Osteoblast (primary cell): ENCODE measurements around the gene AS3MT. TPM values are rescaled to one million over a fixed set of nuclear protein-coding genes. Genes with fewer than 3 reads are reported as not detected.

ENCODE experiments used
- DNase-seq: peaks from one replicate; pipeline ENCODE4 v3.0.0; 2011; ENCODE audit warnings: low spot score, mixed read lengths; ENCODE audit not compliant: insufficient read length; ENCODE audit errors: missing footprints
- H2AFZ ChIP-seq: 2 replicates; pipeline ENCODE4 v1.6.0; 2011; ENCODE audit warnings: mild to moderate bottlenecking, low read length
- H3K27ac ChIP-seq: 2 replicates; pipeline ENCODE4 v1.5.1; 2011; ENCODE audit warnings: mild to moderate bottlenecking, low read depth, low read length, moderate library complexity
- H3K27me3 ChIP-seq: 2 replicates; pipeline ENCODE4 v1.6.0; 2012; ENCODE audit warnings: mild to moderate bottlenecking, control low read depth, inconsistent platforms, low read length, moderate library complexity; ENCODE audit not compliant: insufficient read depth
- H3K36me3 ChIP-seq: 2 replicates; pipeline ENCODE4 v1.5.1; 2011; ENCODE audit warnings: mild to moderate bottlenecking, low read length, control low read depth, moderate library complexity; ENCODE audit not compliant: insufficient read depth
- H3K4me1 ChIP-seq: 2 replicates; pipeline ENCODE4 v1.5.1; 2011; ENCODE audit warnings: mild to moderate bottlenecking, low read length, control low read depth, moderate library complexity; ENCODE audit not compliant: insufficient read depth
- H3K4me2 ChIP-seq: 2 replicates; pipeline ENCODE4 v1.6.0; 2011; ENCODE audit warnings: mild to moderate bottlenecking, low read length; ENCODE audit not compliant: insufficient read depth
- H3K4me3 ChIP-seq: fragments of 200-600 bp; sonication (generic); 3 replicates; pipeline ENCODE4 v1.5.1; 2012; ENCODE audit warnings: mild to moderate bottlenecking, low read length, inconsistent platforms; ENCODE audit not compliant: insufficient read depth
- H3K79me2 ChIP-seq: 2 replicates; pipeline ENCODE4 v1.6.0; 2012; ENCODE audit warnings: mild to moderate bottlenecking, low read length, control low read depth, inconsistent platforms; ENCODE audit not compliant: insufficient read depth
- H3K9me3 ChIP-seq: 2 replicates; pipeline ENCODE4 v1.5.1; 2011; ENCODE audit warnings: low read depth, low read length, control low read depth
- H4K20me1 ChIP-seq: 2 replicates; pipeline ENCODE4 v1.6.0; 2012; ENCODE audit warnings: mild to moderate bottlenecking, low read length, control low read depth; ENCODE audit not compliant: insufficient read depth
- small RNA-seq: library from RNA; depleted of rRNA; stranded (forward); fragments of <200 nt; gene quantifications from one replicate; pipeline ENCODE3, GENCODE V24; 2012
- total RNA-seq: library from RNA; depleted of rRNA; stranded (reverse); fragments of >200 nt; gene quantifications from 2 replicates; pipeline ENCODE4 v1.2.3, GENCODE V29; 2012
- TF ChIP-seq, protein P1 (sequence below): IDR thresholded peaks from 2 replicates; pipeline ENCODE4 v1.5.1; 2011; ENCODE audit warnings: mild to moderate bottlenecking, low read depth, low read length, moderate library complexity; ENCODE audit errors: extremely low read depth

AS3MT gene
- total RNA-seq, 1 donor = 6.2 TPM

GRCh38 chr10:102948786-102949185, 79.5 kb downstream of the AS3MT start:
- Histone ChIP-seq H2AFZ (no peak overlapping the region), H3K4me3 (no peak overlapping the region), H3K27ac (no peak overlapping the region), H3K9me3 (no peaks in the 10 kb centered on the region), H3K4me1 (no peaks in the 10 kb centered on the region), H3K27me3 (no peaks in the 10 kb centered on the region), H3K79me2 (no peaks in the 10 kb centered on the region), H3K36me3 (no peaks in the 10 kb centered on the region), H4K20me1 (no peaks in the 10 kb centered on the region), H3K4me2 (no peak overlapping the region)
- no peak for DNase-seq
- TF ChIP-seq, protein P1, sequence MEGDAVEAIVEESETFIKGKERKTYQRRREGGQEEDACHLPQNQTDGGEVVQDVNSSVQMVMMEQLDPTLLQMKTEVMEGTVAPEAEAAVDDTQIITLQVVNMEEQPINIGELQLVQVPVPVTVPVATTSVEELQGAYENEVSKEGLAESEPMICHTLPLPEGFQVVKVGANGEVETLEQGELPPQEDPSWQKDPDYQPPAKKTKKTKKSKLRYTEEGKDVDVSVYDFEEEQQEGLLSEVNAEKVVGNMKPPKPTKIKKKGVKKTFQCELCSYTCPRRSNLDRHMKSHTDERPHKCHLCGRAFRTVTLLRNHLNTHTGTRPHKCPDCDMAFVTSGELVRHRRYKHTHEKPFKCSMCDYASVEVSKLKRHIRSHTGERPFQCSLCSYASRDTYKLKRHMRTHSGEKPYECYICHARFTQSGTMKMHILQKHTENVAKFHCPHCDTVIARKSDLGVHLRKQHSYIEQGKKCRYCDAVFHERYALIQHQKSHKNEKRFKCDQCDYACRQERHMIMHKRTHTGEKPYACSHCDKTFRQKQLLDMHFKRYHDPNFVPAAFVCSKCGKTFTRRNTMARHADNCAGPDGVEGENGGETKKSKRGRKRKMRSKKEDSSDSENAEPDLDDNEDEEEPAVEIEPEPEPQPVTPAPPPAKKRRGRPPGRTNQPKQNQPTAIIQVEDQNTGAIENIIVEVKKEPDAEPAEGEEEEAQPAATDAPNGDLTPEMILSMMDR = no peak

DNA sequence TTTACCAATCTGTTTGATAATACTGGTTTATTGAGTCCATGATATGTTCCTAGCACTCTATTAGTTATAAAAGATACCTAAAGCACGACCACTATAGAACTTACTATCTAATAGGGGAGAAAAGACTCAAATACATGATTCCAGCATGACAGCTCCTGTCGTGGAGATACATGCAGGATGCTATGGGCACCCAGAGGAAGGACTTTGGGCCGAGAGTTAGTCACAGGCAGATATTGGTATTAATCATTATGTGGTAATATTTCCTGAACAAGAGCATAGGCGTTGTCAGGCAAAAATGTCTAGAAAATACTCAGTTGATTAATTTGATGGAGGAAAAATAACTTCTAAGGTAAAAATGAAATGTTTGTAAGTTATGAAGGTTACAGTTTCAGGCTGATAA, 80.6 kb downstream of the AS3MT start:
- no peak overlapping the region for H2AFZ ChIP-seq
- no peaks in the 10 kb centered on the region for H3K27me3 ChIP-seq
- no peak overlapping the region for H3K27ac ChIP-seq
- no peaks in the 10 kb centered on the region for H3K79me2 ChIP-seq
- H3K36me3 ChIP-seq = no peaks in the 10 kb centered on the region
- no peaks in the 10 kb centered on the region for H3K4me1 ChIP-seq
- no peak for DNase-seq
- H3K9me3 ChIP-seq = no peaks in the 10 kb centered on the region
- no peak overlapping the region for H3K4me2 ChIP-seq
- TF ChIP-seq, protein P1 = no peak
- H3K4me3 ChIP-seq = no peak overlapping the region
- H4K20me1 ChIP-seq = no peaks in the 10 kb centered on the region

DNA sequence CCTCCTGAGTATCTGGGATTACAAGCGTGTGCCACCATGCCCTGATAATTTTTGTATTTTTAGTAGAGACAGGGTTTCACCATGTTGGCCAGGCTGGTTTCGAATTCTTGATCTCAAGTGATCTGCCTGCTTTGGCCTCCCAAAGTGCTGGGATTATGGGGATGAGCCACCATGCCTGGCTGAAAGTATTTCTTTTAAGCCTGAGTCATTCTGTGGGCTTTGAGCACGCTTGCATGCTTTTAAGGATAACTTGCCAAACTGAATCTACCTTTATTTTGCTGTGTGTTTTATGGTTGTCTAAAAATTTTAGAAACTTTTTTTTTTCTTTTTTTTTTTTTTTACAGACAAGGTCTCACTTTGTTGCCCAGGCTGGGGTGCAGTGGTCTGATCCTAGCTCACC, 82.0 kb downstream of the AS3MT start:
- Histone ChIP-seq H3K4me3 (no peak overlapping the region), H3K27ac (no peak overlapping the region), H3K4me1 (no peaks in the 10 kb centered on the region), H3K79me2 (no peaks in the 10 kb centered on the region), H3K4me2 (no peak overlapping the region), H2AFZ (no peak overlapping the region), H3K27me3 (no peaks in the 10 kb centered on the region), H4K20me1 (no peaks in the 10 kb centered on the region), H3K36me3 (no peaks in the 10 kb centered on the region), H3K9me3 (no peaks in the 10 kb centered on the region)
- no peak for DNase-seq
- TF ChIP-seq, protein P1 = no peak

Small RNA genes lying within 50 kb of the gene (small RNA-seq; reads per million reads assigned to genes)
- gene AS3MT = not detected
- gene RF00026 = not detected

Other genes starting within 250 kb of the AS3MT start
- 107 and 126 TPM in 2 replicates for gene TRIM8, start 225.0 kb upstream of the AS3MT start, total RNA-seq
- gene ARL3, start 155.1 kb upstream of the AS3MT start, total RNA-seq = 5.3 and 5.8 TPM in 2 replicates
- 2.9 and 3.6 TPM in 2 replicates for gene SFXN2, start 154.8 kb upstream of the AS3MT start, total RNA-seq
- 76.4 and 85.5 TPM in 2 replicates for gene WBP1L, start 125.5 kb upstream of the AS3MT start, total RNA-seq
- under 0.01 TPM in 1 of 2 replicates, not detected in the other for gene CYP17A1, start 32.1 kb upstream of the AS3MT start, total RNA-seq
- gene BORCS7, start 15.2 kb upstream of the AS3MT start, total RNA-seq = 29.3 and 34.5 TPM in 2 replicates
- 9.4 TPM in 2 replicates for gene CNNM2, start 48.8 kb downstream of the AS3MT start, total RNA-seq